GM21528 (cell line): ENCODE data around the gene PIK3R5.

Source experiments
- ATAC-seq: cut with Tn5 transposase; IDR thresholded peaks from one replicate; pipeline ENCODE4 v1.9.1; 2021; ENCODE audit warnings: mild to moderate bottlenecking, moderate library complexity; ENCODE audit not compliant: unreplicated experiment, low FRiP score

Gene PIK3R5

DNA sequence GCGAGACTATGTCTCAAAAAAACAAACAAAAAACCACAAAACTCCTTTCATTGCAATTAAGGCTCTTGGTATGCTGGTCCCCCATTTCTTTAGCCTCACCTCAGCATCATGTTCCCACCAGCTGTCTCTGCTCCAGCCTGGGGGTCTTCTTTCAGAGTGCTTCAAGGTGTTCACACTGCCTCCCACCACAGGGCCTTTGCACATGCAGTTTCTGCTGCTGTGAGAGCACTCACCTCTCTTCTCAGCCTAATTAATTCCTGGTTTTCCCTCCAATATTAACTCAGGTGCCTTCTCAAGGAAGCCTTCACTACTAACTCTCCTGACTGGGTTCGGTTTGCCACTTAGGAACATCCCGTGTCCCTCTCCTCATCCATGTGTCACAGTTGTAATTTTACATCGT is 82.2 kb downstream of the PIK3R5 start:
- no peak for ATAC-seq

DNA sequence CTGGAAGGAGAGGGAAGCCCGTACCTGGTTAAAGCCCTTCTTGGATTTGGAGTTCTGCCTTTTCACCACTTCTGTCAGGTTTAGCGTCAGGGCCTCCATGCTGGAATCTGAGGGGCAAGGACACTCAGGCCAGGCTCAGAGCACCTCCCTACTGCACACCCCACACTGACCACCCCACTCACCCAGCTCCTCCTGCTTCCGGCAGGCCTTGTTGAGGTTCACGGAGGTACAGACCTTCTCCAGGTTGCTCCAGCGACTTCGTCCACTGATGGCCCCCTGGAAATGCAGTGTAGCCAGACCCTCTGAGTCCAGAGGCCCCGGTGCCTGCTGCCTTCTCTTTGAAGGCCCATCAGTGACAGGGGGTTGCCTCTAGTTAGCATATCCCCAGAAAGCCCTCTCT is 83.9 kb downstream of the PIK3R5 start:
- no peak for ATAC-seq

DNA sequence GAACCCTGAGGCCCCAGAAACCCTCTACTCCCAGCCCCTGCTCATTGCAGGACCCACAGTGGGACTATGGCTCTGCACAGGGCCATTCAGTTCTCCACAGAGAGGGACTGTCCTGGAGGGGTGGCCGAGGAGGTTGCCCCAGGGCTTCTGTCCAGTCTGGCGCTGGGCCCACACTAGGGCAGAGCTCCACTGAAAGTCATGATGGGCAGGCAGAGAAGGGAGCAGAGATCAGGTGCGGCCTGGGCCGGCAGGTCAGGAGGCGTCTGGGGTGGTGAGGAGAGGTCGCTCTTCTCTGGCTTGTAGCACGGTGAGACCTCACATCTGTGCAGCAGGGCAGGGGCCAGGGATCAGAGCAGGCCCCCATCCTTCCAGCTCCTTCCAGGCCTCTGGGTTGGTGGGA is 85.0 kb downstream of the PIK3R5 start:
- ATAC-seq, result no peak

DNA sequence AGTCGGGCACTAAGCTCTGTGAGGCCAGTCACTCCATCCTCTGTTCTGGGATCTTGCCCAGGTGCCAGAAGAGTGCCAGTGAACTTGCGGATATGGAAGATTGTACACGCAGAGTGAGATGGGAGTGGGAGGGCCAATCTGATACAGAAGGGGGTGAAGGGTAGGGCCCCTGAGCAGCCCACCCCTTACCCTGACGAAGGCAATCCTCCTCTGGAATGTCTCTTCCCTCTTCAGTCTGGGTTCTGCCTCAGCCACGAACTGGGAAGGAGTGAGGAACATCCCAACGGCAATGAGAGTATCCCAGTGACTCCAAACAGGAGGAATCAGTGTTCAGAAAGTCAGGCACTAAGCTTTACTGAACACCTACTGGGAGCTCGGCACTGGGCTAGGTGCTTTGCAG is 86.1 kb downstream of the PIK3R5 start:
- no peak for ATAC-seq

DNA sequence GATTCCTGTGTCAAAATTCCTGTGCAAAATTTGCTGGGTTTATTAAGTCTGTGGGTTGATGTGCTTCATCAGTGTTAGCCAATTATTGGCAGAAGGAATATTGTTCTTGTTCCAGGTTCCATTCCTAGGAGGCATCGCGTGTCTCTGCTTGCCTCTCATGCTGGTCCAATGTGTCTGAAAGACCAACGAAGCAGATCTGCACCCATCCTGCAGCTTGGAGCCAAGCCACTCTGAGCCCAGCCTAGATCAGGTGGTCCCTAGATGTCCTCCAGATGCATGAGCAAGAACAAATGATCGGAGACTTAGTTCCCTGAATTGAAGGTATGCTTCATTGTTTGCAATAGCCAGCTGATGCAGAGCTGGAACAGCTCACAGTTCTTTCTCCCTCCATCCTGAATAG is 87.5 kb downstream of the PIK3R5 start:
- no peak for ATAC-seq

DNA sequence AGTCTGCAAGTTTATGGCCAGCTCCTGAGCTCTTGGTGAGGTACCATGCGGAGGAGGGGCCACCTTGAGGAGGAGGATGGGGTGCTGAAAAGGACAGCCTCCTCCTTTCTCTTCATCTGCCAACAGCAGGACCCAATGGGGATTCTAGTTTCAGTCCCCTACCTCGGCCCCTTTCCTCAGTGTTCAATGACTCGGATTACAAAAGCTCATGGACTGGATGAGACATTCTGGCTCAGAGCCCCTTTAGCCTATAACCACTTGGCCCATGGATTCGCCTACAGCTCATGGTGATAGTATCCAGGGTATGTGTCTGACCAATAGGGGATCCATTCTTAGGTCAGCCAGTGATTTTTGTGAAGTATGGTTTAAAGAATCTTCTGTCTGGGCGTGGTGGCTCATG is 89.5 kb downstream of the PIK3R5 start:
- no peak for ATAC-seq

DNA sequence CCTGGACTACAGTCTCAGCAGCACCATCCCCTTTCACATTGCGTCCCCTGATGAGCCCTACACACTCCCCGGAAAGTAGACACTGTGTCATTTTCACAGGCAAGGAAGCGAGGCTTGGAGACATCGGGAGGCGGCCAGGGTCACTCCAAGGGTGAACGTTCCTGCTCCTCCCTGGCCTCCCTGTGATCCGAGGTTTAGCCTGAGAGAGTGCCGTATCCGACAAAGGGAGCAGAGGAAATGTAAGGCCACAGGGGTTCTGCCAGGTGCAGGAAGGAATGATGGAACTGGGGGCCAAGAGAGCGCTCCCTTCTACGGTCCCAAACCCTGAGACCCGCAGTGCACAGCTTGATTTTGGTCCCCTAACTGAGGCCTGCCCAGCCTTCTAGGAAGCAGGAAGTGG is 90.1 kb downstream of the PIK3R5 start:
- no peak for ATAC-seq

DNA sequence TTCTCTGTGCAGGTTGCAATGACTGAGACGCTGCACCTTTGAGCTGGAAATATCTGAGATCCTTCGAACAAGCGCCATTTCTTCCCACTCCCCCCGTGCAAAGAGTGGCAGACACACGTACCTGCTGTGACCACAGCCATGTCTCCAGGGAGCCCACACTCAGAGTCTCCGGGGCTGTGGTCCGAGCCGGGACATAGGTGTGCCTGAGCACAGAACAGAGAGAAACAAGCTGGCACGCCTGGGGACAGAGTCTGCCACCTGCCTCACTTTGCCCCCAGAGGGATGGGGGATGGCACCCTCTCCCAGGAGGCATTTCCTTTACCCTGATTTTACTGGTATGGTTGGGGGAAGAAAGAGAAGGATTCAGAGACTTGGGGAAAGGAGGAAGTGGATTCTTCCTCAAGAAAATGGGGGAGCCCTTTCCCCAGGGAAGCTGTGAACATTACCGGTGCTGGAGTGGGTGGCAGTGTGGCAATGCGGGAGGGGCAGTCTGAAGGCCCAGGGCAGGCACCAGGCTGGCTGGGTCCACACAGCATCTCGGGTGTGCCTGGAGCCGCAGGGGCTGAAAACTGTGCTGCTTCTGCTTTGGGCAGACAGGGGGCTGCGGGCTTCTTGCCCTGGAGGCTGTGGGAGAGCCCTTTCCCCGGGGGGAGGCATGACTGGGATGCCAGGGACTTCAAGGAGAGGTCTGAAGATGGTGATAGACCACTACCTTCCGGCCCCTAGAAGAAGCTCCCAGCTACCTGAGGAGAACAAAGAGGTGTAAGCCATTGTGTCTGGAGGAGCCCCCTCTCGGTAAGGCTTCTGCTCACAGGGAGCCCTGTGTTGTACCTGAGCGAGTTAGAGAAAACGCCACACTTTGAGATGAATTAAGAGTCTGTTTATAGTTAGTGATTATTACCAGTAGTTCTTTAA is 91.4 kb downstream of the PIK3R5 start:
- no peak for ATAC-seq

DNA sequence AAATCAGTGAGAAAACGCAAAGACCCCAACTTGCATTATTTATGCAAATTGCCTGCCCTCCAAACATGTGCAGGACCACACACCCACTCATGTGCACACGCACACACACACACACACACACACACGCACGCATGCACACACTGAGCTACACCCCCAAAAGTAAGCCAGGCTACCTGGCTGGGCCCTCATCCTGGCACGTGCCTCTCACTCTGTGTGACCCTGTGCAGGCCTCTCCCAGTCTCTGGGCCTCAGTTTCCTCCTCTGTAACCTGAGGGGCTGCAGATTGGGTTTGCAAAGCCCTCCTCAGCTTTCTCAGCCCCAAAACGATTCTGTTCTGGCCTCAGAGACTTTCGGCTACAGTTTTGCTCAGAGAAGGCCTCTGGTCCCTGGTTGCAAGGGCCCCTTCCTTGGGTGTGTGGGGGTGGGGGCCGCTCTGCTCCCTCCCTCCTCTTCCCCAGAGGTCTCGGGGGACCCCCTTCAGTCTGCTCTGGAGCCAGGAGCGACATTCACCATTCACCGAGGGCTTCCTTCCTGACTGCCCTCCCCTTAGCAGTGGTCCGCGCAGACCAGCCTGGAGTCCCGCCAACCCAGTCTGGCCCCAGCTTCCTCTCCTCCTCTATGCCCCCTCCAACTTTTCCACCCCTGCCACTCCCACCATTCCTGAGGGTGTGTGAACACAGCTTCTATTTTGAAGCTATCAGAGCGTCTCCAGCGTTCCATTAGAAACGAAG is 92.6 kb downstream of the PIK3R5 start:
- ATAC-seq, result no peak

DNA sequence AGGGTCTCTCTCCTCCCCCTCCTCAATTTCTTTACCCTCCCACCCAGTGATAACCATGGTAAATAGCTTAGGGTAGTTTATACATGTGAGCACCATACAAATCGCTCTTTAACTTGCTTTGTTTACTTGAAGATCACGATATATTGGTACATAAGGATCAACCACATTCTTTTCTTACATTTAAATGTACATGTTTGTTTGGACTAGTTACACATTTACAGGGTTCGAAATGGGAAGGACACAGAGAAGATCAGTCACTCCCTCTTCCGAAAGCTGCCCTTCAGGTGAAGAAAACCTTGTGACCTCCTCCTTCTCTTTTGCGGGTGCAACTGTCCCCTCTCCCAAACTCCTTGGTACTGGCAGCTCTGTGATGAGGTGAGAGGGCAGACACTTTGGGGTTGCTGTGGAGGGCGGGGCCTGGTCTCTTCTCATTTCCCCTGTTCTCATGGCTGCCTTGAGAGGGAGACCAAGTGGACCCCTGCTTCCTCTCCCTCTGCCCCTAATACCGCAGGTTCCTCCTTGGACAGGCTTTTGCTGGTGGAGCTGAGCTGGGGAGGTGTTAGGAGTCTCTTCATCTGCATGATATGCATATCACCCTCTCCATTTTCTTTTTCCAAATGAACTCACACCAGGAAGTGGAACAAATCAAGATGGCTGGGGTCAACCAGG is 93.3 kb downstream of the PIK3R5 start:
- ATAC-seq, result no peak

DNA sequence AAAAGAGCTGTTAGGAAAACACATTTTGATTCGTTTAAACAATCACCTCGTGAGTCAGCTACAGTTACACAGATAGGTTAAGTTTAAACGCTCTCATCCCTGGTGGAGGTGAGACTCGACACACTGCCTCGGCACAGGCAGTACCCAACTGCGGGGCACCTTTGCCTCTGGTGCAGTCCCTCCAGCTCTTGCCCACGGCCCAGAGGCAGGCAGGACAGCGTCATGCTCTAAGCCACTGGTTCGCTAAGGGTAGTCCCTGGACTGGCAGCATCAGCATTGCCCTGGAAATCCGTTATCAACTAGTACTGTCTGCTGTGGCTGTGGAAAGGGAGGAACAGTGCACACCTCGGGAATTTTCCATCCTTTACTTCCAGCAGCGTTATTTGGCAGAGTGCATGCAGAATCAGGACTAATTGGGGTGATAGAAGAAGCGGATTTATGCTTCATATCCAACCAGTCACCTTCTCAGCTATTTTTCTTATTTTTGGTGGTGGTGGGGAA is 94.4 kb downstream of the PIK3R5 start:
- no peak for ATAC-seq

DNA sequence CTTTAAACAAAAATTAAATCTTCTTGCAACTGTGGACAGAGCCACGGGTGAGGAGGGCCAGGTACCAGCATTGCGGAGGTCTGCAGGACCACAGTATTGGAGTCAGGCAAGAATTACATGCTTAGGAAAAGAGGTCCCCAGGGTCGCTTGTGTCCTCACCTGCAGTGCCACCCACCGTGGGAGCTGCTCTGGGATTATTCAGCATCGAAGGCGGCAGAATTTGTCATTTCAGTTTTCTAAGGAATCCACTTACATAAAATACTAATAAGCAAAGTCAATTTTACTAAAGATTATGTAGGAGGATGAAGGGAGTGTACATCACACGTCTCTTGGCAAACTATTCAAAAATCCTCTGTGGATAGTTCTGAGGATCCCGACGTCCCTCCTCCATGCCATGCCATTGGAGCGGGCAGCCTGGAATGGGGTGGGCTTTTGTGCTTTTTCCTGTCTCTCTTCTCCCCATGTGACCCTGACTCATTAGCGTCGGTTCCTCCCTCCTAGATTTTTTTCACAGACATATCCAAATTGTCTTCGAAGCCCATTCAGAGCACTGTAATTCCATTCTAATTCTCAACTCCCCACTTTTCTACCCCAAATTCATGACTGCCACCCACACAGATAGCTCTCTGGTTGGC is 95.0 kb downstream of the PIK3R5 start:
- ATAC-seq, result no peak

DNA sequence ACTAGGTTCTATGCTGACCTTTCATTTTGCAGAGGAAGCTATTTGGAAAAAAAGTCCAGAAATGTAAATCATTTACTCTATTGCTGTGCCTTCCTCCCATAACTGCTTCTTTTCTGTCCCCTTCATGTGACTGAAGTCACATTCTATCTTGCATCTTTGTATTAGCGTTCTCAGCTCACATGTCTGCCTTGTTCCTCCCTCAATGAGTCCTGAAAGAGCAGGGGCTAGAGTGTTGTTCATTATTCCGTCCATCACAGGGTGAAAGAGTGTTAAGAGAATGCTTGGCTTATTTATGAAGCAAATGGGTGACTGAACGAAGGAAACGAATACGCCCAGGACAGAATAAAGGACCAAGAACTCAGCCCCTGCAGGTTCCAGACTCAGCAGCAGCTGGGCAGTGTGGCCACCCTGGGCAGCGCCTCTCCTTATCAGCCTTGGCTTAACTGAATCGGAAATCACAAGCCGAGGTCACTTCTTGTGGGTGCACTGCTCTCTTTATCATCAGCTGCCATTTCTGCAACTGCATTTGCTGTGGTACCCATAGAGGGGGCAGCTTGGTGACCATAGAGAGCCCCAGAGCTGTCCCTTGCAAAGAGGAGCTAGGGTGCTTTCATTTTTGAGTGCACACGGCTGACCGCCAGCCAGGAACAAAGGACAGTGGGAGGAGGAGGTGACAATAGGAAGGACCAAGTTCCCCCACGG is 96.2 kb downstream of the PIK3R5 start:
- ATAC-seq, result no peak

DNA sequence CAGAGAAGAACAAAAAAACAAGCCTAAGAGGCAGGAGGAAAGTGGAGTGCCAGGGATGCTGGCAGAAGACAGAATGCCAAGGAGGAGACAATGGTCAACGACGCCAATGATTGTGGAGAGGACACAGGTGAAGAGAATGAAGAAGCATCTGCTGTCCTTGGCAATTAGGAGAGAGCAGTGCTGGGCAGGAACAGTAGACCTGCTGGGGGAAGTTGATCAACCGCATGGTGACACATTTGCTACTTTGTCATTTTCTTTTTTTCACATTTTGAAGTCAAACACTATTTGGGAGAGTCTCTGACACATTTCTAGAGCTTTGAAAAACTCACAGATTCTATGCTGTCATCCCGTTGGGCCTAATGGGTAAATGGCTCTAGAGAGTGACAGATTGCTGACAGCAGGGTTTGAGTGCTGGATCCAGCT is 97.0 kb downstream of the PIK3R5 start:
- ATAC-seq, result no peak

DNA sequence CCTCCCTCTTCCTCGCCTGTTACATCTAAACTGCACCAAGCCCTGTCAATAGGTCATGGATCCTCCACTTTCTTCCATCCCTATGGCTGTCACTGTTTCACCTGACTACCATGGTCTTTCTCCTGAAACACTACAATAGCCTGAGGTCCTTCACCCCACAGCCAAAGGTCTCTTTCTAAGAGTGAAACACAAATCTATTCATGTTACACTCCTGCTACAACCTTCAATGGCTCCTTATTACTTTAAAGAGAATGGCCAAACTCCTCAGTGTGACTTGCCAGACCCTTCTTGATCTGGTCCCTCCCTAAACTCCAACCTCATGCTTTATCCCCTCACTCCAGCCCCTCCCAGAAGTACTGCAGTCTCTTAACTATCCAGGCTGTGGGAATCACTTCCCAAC is 97.4 kb downstream of the PIK3R5 start:
- no peak for ATAC-seq

DNA sequence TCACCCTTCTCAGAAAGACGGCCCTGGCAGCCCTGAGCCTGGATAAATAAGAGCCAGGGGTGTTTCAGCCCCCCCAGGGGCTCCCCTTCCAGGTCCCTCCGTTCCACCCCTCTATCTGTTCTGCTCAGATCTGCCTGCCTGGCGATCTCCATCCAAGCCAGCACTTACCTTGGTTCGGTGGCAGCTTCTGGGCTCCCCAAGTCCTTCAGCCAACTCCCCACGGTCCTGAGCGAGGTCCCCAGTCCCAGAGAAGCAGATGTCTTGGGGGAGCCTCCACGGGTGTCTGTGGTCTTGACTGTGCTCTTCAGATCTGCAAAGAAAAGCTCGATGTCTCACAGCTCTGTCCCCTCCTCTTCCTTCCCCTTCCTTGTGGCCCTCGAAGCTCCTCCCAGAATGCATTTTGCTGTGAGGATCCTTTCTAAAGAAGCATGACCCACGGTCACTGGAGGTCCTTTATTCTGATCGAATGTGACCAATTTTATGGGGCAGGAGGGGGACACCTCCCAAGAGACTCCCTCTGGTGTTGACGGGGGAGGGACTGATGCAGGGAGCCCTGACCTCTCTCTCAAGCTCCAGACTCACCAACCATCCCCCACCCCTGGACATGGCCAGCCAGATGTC is 98.0 kb downstream of the PIK3R5 start, which contains the start of gene PIK3R6:
TSS of gene PIK3R6 (minus strand) at position 314 of the 621 bp plus-strand sequence. CDS start 17,880 bp downstream, outside the sequence.
- no peak for ATAC-seq

DNA sequence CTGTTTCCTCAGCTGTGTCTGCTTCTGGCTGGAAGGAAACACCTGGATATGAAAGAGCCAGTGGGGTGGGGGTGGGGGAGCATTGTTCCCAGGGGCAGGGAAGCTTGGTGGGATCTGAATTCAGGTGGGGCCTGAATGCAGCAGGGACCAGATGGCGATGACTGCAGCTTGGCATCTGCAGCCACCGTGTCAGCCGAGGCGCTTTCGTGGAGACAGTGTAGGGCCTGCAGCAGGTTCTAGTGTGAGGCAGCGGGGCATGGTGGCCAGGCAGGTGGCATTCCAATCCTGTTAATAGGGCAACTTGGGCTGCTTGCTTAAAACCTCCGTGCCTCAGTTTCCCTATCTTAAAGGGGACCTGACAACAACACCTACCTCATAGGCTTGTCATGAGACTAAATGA is 99.7 kb downstream of the PIK3R5 start:
- no peak for ATAC-seq

DNA sequence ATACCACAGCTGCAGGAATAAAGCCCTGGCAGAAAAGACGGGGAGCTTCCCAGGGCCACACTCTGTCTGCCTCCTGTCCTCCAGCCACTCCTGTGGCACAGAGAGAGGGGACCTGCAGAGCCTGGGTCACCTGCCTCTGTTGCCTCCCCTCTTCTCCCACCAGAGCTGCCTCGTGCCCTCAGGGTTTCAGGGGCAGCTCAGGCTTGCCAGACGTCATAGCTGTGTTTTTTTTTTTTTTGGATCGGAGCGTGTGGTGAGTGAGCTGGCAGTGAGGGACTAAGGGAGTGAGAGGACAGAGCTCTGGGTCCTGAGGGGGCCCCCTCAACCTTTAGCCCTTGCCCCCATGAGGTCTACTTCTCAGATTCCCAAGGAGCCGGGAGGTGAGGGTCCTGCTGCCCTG is 100.1 kb downstream of the PIK3R5 start:
- ATAC-seq, result no peak

DNA sequence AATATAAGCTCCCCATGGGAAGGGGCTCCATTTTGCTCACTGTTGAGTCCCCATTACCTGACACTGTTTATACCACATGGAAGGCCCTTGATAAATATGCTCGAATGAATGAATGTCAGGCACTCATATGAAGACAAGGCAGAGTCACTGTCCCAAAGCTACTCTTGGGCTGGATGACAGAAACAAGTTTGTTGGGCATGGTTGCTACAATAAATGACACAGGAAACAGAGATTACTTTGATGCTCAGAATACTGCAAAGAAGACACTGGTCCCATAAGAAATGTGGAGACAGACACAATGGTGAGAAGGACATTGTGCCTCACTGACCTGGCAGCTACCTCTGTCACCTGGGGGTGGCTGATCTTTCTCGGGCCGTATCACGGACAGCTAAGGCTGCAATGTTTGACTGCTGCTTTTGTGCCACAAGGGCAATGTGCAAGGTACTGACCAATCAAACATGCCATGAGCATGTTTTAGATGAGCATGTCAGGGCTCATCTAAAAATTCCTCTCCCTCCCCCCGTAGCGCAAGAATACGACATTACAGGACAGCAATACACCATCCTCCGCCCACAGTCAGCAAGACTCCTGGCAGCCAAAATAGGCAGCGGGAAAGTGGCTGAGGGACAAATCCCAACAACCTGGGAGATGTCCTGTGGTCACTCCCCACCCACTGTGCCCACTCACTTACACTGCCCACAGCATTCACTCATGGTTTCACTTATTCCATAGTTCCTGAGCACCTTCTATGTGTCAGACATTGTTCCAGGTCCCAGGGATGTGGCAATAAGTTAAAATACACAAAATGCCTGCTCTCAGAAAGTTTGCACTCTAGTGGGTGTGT is 103.1 kb downstream of the PIK3R5 start:
- ATAC-seq, result no peak
